Measurements from ENCODE around the gene ZBTB7A. TPM values are rescaled to one million over a fixed set of nuclear protein-coding genes. Genes with fewer than 3 reads are reported as not detected.

The ZBTB7A gene
- total RNA-seq, 1 donor from 2014 or later, result 21.0 TPM

DNA sequence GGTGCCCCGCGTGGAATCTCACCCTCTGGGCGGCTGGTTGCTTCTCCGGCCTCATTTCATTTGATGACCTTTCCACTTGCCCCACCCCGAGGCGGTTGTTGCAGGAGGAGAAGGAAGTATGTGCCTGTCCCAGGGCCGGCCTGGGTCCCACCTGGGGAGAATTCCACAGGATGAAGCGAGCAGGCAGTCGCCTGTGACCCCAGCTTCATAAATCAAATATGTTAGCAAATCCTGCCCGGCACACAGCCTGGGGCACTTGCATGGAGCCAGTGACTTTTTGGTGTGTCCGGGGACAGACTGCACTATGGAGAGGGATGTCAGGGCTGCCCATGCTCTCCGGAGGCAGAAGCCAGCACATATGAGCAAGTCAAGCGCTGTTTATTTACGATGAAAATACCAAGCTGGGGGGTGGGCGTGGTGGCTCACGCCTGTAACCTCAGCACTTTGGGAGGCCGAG lies 19.7 kb upstream of the ZBTB7A start:
- no peaks in the 10 kb centered on the region for H3K27me3 Mint-ChIP-seq
- H3K9me3 Mint-ChIP-seq, result no peaks in the 10 kb centered on the region
- peak overlapping the region; percentile 31 for H3K4me3 Mint-ChIP-seq
- peak overlapping the region; percentile 78 for H3K27ac Mint-ChIP-seq
- no peak for DNase-seq (ENCODE audit: extremely low spot score, unreplicated experiment)
- peaks cover 6% of the 10 kb centered on the region for H3K4me1 Mint-ChIP-seq (ENCODE audit: unreplicated experiment)
- H3K36me3 Mint-ChIP-seq, result no peaks in the 10 kb centered on the region
- TF ChIP-seq CTCF (conservative IDR thresholded peaks at IDR 0.05), result no peak

DNA sequence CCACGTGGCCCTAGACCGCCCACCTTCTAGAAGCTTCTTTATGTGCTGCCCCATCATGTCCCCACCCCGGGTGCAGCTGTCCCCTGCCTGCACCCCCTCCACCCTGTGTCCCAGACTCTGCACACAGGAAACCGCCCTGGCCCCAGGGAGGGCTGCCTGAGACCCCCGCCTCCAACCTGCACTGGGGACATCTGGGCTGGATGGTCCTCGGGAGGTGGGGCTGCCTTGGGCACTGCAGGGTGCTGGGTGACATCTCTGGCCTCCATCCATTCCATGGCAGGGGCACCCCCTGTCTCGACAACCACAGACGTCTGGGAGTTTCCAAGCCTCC lies 17.8 kb upstream of the ZBTB7A start:
- Mint-ChIP-seq H3K4me3 (no peak overlapping the region), H3K4me1 (ENCODE audit: unreplicated experiment) (peaks cover 6% of the 10 kb centered on the region)

DNA sequence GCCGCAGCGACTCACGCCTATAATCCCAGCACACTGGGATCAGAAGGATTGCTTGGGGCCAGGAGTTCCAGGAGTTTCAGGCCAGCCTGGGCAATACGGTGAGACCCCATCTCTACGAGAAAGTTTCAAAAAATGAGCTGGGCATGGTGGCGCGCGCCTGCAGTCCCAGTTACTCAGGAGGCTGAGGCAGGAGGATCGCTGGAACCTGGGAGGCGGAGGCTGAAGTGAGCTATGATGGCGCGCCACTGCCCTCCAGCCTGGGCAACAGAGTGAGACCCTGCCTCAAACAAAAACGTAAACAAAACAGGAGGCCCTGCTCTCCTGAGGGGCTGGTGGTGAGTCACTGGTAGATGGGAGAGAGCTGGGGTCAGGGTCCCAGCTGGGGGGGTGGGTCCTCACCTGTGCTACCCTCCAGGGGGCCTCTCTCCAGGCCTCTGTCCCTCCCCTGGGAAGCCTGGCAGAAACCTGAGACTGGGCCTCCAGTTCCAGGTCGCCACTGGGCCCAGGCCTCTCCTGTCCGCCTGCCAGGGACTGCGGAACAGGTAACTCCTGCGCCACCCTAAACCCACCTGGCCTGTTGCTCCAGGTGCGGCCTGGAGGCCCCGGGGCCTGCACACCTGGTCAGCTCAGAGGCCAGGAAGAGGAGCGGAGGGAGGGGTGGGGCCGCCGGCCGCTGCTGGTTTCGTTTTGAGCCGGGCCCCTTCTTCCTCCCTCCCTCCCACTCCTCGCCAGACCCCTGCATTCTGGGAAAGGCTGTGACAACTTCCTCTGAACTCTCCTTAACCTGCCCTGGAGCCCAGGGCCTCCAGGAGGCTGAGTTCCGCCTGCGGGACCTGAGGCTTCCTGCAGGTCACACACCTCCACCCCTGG lies 17.2 kb upstream of the ZBTB7A start:
- Mint-ChIP-seq H3K36me3 (no peaks in the 10 kb centered on the region), H3K4me1 (ENCODE audit: unreplicated experiment) (peaks cover 7% of the 10 kb centered on the region), H3K4me3 (no peak overlapping the region), H3K27ac (peak overlapping the region; percentile 26), H3K27me3 (no peaks in the 10 kb centered on the region), H3K9me3 (no peaks in the 10 kb centered on the region)
- DNase-seq (ENCODE audit: extremely low spot score, unreplicated experiment), result no peak
- TF ChIP-seq CTCF (conservative IDR thresholded peaks at IDR 0.05), result no peak

More for the DNA sequence above, 17.8 kb upstream of the ZBTB7A start:
- no peaks in the 10 kb centered on the region for H3K36me3 Mint-ChIP-seq
- DNase-seq (ENCODE audit: extremely low spot score, unreplicated experiment), result no peak
- H3K27me3 Mint-ChIP-seq, result no peaks in the 10 kb centered on the region
- no peak for TF ChIP-seq CTCF (conservative IDR thresholded peaks at IDR 0.05)
- no peak overlapping the region for H3K27ac Mint-ChIP-seq
- no peaks in the 10 kb centered on the region for H3K9me3 Mint-ChIP-seq

GRCh38 chr19:4082172-4082571 lies 15.5 kb upstream of the ZBTB7A start:
- no peak overlapping the region for H3K27ac Mint-ChIP-seq
- DNase-seq (ENCODE audit: extremely low spot score, unreplicated experiment), result no peak
- no peaks in the 10 kb centered on the region for H3K36me3 Mint-ChIP-seq
- H3K27me3 Mint-ChIP-seq, result no peaks in the 10 kb centered on the region
- H3K4me3 Mint-ChIP-seq, result no peak overlapping the region
- H3K9me3 Mint-ChIP-seq, result no peaks in the 10 kb centered on the region
- no peak for TF ChIP-seq CTCF (conservative IDR thresholded peaks at IDR 0.05)
- H3K4me1 Mint-ChIP-seq (ENCODE audit: unreplicated experiment), result peaks cover 11% of the 10 kb centered on the region

GRCh38 chr19:4081441-4082129 lies 14.9 kb upstream of the ZBTB7A start:
- H3K4me1 Mint-ChIP-seq (ENCODE audit: unreplicated experiment), result peaks cover 10% of the 10 kb centered on the region
- TF ChIP-seq CTCF (conservative IDR thresholded peaks at IDR 0.05), result no peak
- no peak overlapping the region for H3K4me3 Mint-ChIP-seq
- no peaks in the 10 kb centered on the region for H3K9me3 Mint-ChIP-seq
- H3K27ac Mint-ChIP-seq, result no peak overlapping the region
- H3K36me3 Mint-ChIP-seq, result no peaks in the 10 kb centered on the region
- no peaks in the 10 kb centered on the region for H3K27me3 Mint-ChIP-seq
- DNase-seq (ENCODE audit: extremely low spot score, unreplicated experiment), result no peak

Data from type B pancreatic cell (in vitro differentiated cells).